Heart left ventricle (tissue), 16 donors: ENCODE measurements around the gene PIM1. TPM values are rescaled to one million over a fixed set of nuclear protein-coding genes. Genes with fewer than 3 reads are reported as not detected.

Experiments
- ATAC-seq, 4 donors: fragments of 200-7000 bp; cut with Tn5 transposase; one replicate each; pipeline ENCODE4 v1.9.1; 2020 to 2022; ENCODE audit warnings: moderate library complexity in 4 of 4, mild to moderate bottlenecking in 3 of 4, moderate number of reproducible peaks in 1 of 4
- DNase-seq, 5 donors: peaks; one replicate each; pipeline ENCODE4 v3.0.0-alpha.2; 2020
- H3K27ac ChIP-seq, 12 donors: fragments of 200-600 bp; sonication (generic) in 4 of 12; one replicate each; pipeline versions ENCODE4 v1.5.0 to v1.8.0; 2016 to 2022; ENCODE audit warnings: mild to moderate bottlenecking in 2 of 12
- H3K27me3 ChIP-seq, 9 donors: fragments of 200-600 bp; sonication (generic) in 2 of 9; one replicate each; pipeline versions ENCODE4 v1.5.1 to v1.8.0; 2016 to 2022; ENCODE audit warnings: mild to moderate bottlenecking in 3 of 9
- H3K36me3 ChIP-seq, 9 donors: fragments of 200-600 bp; sonication (generic) in 2 of 9; one replicate each; pipeline versions ENCODE4 v1.5.0 to v1.8.0; 2018 to 2022; ENCODE audit warnings: mild to moderate bottlenecking in 2 of 9
- H3K4me1 ChIP-seq, 12 donors: fragments of 200-600 bp; sonication (generic) in 4 of 12; one replicate each; pipeline versions ENCODE4 v1.5.0 to v1.8.0; 2016 to 2022; ENCODE audit warnings: mild to moderate bottlenecking in 3 of 12
- H3K4me3 ChIP-seq, 12 donors: fragments of 200-600 bp; sonication (generic) in 4 of 12; one replicate each; pipeline versions ENCODE4 v1.5.0 to v1.8.0; 2017 to 2022; ENCODE audit warnings: mild to moderate bottlenecking in 9 of 12, moderate library complexity in 4 of 12
- H3K9me3 ChIP-seq, 12 donors: fragments of 200-600 bp; sonication (generic) in 4 of 12; one replicate each; pipeline versions ENCODE4 v1.5.0 to v1.8.0; 2016 to 2022; ENCODE audit warnings: mild to moderate bottlenecking in 1 of 12
- CTCF ChIP-seq, 12 donors: fragments of 200-600 bp; sonication (generic) in 4 of 12; IDR thresholded peaks; one replicate each; pipeline versions ENCODE4 v1.5.0 to v1.8.0; 2018 to 2022; ENCODE audit warnings: antibody characterized with exemption in 12 of 12, mild to moderate bottlenecking in 5 of 12
- POLR2A ChIP-seq, 2 donors: fragments of 450-650 bp; IDR thresholded peaks; one replicate each; pipeline ENCODE4 v1.6.1; 2017; ENCODE audit warnings: antibody characterized with exemption in 2 of 2, mild to moderate bottlenecking in 2 of 2, moderate library complexity in 2 of 2
- WGBS, 4 donors: extraction: QIAGEN DNeasy Blood & Tissue Kit in 2 of 4; methylation state at CpG; one replicate each; pipeline versions ENCODE4 v1.1.5 to v1.1.7; 2013 to 2018; 5-methylcytosine and 5-hydroxymethylcytosine counted together
- intact Hi-C, 10 donors: fragments of 100-400 bp; cut with DNase I; formaldehyde crosslinking; loops; one replicate each; pipeline versions ENCODE4 v1.11.1 to v1.14.2; 2022
- polyA plus RNA-seq, 2 donors: library from polyadenylated mRNA; stranded (reverse); fragments of 200-250 nt; gene quantifications; one replicate each; pipeline ENCODE4 v1.2.3, GENCODE V29; 2013
- total RNA-seq, 9 donors: library from RNA; depleted of rRNA in 2 of 9; stranded (reverse); fragments of >200 nt in 2 of 9; fragmentation: NEBNext Ultra II Directional in 3 of 9; extraction: Animal tissue kit (Norgen Biotek cat#: 25700) in 3 of 9; gene quantifications; one replicate each; pipeline versions ENCODE4 v1.1.0 to v1.2.4, GENCODE V29; 2016 to 2023
- donor health status: ischemic (EF 13 %, LVEDD 7.1; RV severe dilation, severe dysfunction).
- donor health status: healthy with polysubstance abuse.
- donor health status: DM: no; HTN: yes; CAD: no.
- donor health status: DM: no; HTN: no; CAD: no.
- donor health status: ischemic (EF 25% LVEDD 6.9; RV normal size, moderate dysfunction).
- donor health status: ischemic (EF 25% LVEDD 5.7; RV mildly dilated, moderate dysfunction).
- donor health status: healthy.
- donor health status: DM: yes; HTN: yes; CAD: no.
- donor health status: ischemic (EF 35%, LVEDD 5.7; RV mildly dilated, moderate dysfunction).
- donor health status: nonischemic (EF 11% LVEDD 7.7; RV severe dilation, severe dysfunction).
- donor health status: DM: yes; HTN: yes; CAD: no.
- donor health status: PGD.
- donor health status: ischemic (EF 29% LVEDD 5.4; RV normal size, mild dysfunction).
- donor health status: nonischemic (EF 23%, LVEDD 6.1; RV moderate dilation, normal function).

The PIM1 gene
- total and polyA plus RNA-seq, 11 donors, result 7.0 to 81.8 (median 16.0) TPM

GRCh38 chr6:37176268-37177076 lies 6.5 kb downstream of the PIM1 start:
- H3K9me3 ChIP-seq, result no peaks in the 10 kb centered on the region
- 96 to 97% (median 96%) methylated on average over 15 of the region's 15 CpGs for WGBS, 4 donors
- DNase-seq (no peak), ATAC-seq (peak in 1 of 4 donors; percentile 5)
- H3K36me3 ChIP-seq, result peaks cover 0 to 49% (median 32%) of the 10 kb centered on the region in 9 donors
- intact Hi-C loops, result loop anchor here in 6 of 10 donors (5.0 to 10.0 kb wide), 3 partner anchors 149 to 292 kb away; partner anchors contain the start of gene C6orf89 (in 4 of the 6)
- H3K4me3 ChIP-seq, result peak overlapping the region in 1 of 12 donors; percentile 100
- H3K27ac ChIP-seq, result peak overlapping the region in 1 of 12 donors; percentile 97
- peaks cover 0 to 80% (median 10%) of the 10 kb centered on the region in 12 donors for H3K4me1 ChIP-seq
- TF ChIP-seq POLR2A (IDR thresholded peaks at IDR 0.05) (no peak), CTCF (IDR thresholded peaks at IDR 0.05) (no peak)
- no peaks in the 10 kb centered on the region for H3K27me3 ChIP-seq

GRCh38 chr6:37177077-37177934 lies 7.4 kb downstream of the PIM1 start:
- TF ChIP-seq CTCF (IDR thresholded peaks at IDR 0.05) (no peak), POLR2A (IDR thresholded peaks at IDR 0.05) (no peak)
- WGBS, 4 donors, result 60 to 75% (median 67%) methylated on average over 10 of the region's 10 CpGs
- Histone ChIP-seq H3K27ac (peak overlapping the region in 1 of 12 donors; percentile 97), H3K4me1 (peaks cover 0 to 85% (median 5%) of the 10 kb centered on the region in 12 donors), H3K9me3 (no peaks in the 10 kb centered on the region), H3K4me3 (no peak overlapping the region), H3K36me3 (peaks cover 0 to 42% (median 32%) of the 10 kb centered on the region in 9 donors), H3K27me3 (no peaks in the 10 kb centered on the region)
- DNase-seq (no peak), ATAC-seq (peak in 2 of 4 donors; percentile 26 to 55)
- intact Hi-C loops, result loop anchor here in 6 of 10 donors (5.0 to 10.0 kb wide), 3 partner anchors 150 to 293 kb away; partner anchors contain the start of gene C6orf89 (in 4 of the 6)

- ATAC-seq (no peak), DNase-seq (no peak)
- TF ChIP-seq CTCF (IDR thresholded peaks at IDR 0.05) (no peak), POLR2A (IDR thresholded peaks at IDR 0.05) (no peak)
- H3K4me3 ChIP-seq, result no peak overlapping the region
- peak overlapping the region in 1 of 12 donors; percentile 97 for H3K27ac ChIP-seq
- H3K9me3 ChIP-seq, result no peaks in the 10 kb centered on the region
- intact Hi-C loops, result loop anchor here in 6 of 10 donors (5.0 to 10.0 kb wide), 3 partner anchors 151 to 293 kb away; partner anchors contain the start of gene C6orf89 (in 4 of the 6)
- 93 to 94% (median 94%) methylated on average over 8 of the region's 8 CpGs for WGBS, 4 donors
- no peaks in the 10 kb centered on the region for H3K27me3 ChIP-seq
- H3K36me3 ChIP-seq, result peaks cover 0 to 35% (median 26%) of the 10 kb centered on the region in 9 donors
- peaks cover 0 to 85% (median 0%) of the 10 kb centered on the region in 12 donors for H3K4me1 ChIP-seq
Observed at GRCh38 chr6:37177935-37178517, 8.1 kb downstream of the PIM1 start.
